Renal pelvis (tissue), 4 donors: Measurements from ENCODE around the gene FAM193B. TPM values are rescaled to one million over a fixed set of nuclear protein-coding genes. Genes with fewer than 3 reads are reported as not detected.
"Not testable (repeated sequence)": the region's sequence is repeated elsewhere in the genome, so short reads cannot be mapped to it uniquely, and the experiment has no call there.

ENCODE experiments used
- DNase-seq: peaks from one replicate; pipeline ENCODE4 v3.0.0-alpha.2; 2013
- polyA plus RNA-seq, 3 donors: library from polyadenylated mRNA; unstranded; fragments of 120-200 nt; gene quantifications; one replicate each; pipeline ENCODE4 v1.2.1, GENCODE V29; 2013; ENCODE audit not compliant: insufficient read length in 3 of 3

FAM193B gene
- polyA plus RNA-seq, 3 donors: 78.8 to 110 (median 105) TPM

- DNase-seq: no peak
These were observed 13.9 kb downstream of the FAM193B start for GRCh38 chr5:177540438-177540837.

DNA sequence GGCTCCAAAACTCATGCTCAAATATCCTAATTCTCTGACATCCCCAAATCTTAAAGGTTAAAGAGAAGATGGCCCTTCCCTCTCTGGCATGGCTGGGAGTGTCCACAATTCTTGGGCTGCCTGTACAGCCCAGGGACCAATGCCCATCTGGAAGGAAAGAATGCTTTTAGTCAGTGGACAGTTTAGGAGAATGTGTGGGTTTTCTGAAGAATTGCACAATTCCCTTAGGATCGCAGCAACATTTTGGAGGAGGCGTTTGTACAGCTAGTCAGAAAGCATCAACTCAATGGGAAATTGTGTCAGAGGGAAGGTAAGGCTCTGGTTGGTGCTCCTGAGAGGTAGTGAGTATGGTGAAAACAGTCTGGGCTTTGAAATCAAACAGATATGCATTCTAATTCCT lies 15.0 kb downstream of the FAM193B start:
- no peak for DNase-seq

- no peak for DNase-seq
These were observed 15.5 kb downstream of the FAM193B start for GRCh38 chr5:177538876-177539275.

- DNase-seq: no peak
These were observed 16.7 kb downstream of the FAM193B start for GRCh38 chr5:177537389-177538361.

- DNase-seq: no peak
These were observed 18.0 kb downstream of the FAM193B start for GRCh38 chr5:177536386-177536785.

DNA sequence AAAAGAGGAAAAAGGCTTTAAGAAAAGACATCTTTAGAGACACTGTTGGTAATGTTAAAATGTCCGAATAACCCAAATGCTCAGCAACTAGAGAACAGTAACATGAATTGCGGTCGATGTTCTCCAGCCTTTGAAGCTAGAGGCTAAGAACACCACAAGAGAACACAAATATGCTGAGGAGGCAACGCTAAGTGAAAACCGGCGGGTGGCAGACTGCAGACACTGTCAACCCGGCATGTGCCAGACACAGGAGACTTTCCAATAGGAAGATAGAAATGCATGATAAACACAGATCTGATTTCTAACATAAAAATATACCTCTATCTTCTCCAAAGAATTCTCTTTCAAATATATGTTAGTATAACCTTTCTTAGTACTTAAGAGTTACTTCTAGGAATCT lies 19.2 kb downstream of the FAM193B start:
- no peak for DNase-seq

DNA sequence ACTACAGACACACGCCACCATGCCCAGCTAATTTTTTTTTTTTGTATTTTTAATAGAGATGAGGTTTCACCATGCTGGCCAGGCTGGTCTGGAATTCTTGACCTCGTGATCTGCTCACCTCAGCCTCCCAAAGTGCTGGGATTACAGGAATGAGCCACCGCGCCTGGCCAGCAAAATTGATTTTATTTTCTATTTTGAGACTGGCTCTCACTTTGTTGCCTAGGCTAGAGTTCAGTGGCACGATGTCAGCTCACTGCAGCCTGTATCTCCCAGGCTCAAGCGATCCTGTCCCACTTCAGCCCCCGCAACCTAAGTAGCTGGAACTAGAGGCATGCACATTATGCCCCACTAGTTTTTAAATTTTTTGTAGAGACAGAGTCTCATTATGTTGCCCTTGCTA lies 19.9 kb downstream of the FAM193B start:
- DNase-seq: not testable (repeated sequence)

- no peak for DNase-seq
These were observed 23.0 kb downstream of the FAM193B start for GRCh38 chr5:177531209-177531940.

- DNase-seq: no peak
These were observed 23.7 kb downstream of the FAM193B start for GRCh38 chr5:177530638-177531037.

DNA sequence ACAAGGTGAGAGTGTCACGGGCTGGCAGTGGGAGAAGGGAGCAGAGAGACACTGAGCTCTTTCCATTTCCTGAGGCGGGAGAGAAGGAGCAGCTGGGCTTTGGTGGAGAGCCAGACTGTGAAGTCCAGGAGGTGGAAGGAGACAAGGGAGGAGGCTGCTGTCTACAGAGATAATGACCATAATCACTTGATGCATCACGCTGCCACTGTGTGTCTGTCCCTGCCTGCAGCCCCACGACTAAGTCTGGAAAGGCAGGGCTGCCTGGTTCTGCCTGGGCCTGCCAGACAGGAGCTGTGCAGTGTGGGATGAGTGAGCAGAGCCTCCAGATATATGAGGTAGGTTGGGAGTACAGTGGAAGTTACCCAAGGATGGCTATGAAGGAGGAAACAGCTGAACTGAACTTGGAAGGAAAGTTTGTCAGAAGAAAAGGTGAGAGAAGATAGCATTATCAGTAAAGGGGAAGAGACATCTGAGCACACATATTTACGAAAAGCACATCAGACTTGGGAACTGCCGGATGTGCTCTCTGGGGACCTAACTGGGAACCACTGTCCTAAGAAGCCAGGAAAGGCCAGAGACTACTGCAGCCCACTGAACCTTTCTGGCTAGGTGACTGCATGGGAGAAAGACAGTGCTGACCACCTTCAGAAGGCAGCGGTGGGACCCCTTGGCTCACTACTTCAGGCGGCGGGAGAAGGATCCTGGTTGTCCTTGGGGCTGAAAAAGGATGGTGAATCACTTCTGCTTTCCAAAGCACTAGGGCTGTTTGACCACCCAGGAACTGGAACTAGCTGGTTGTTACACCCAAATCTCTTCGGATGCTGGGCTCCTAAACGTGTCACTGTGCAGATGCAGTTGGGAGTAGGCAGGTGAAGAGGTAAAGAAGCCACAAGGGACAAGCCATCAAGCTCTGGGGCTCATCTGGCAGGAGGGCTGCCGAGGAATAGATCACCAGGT lies 24.8 kb downstream of the FAM193B start:
- DNase-seq: no peak

DNA sequence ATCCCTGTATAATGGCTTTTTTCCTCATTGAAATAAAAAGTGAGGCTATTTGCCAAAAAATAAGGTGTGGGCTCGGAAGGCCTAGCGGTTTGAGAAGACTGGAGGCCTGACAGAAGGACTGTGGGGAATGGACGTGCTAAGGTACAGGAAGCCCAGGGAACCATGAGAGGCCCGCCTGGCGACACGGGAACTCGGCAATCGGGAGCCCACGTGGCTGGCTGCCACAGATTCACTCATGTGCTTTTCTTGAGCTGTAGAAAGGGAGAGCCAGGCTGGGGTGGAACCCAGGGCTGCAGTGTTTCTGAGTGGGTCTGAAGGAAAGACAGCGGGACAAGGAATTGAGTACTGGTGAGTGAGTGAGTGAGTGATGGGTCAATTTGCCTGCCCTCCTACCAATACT lies 25.7 kb downstream of the FAM193B start:
- no peak for DNase-seq

- DNase-seq: no peak
These were observed 26.8 kb downstream of the FAM193B start for GRCh38 chr5:177527595-177527994.

- no peak for DNase-seq
These were observed 27.6 kb downstream of the FAM193B start for GRCh38 chr5:177526791-177527190.

- no peak for DNase-seq
These were observed 28.2 kb downstream of the FAM193B start for GRCh38 chr5:177526191-177526590.

GRCh38 chr5:177524941-177525655 lies 29.3 kb downstream of the FAM193B start:
- DNase-seq: no peak

- no peak for DNase-seq
These were observed 29.8 kb downstream of the FAM193B start for GRCh38 chr5:177524539-177524900.

GRCh38 chr5:177523711-177524538 lies 30.4 kb downstream of the FAM193B start:
- DNase-seq: no peak

GRCh38 chr5:177520916-177521513 lies 33.3 kb downstream of the FAM193B start:
- DNase-seq: no peak

GRCh38 chr5:177520271-177520670 lies 34.1 kb downstream of the FAM193B start:
- no peak for DNase-seq
